Measurements from ENCODE around the gene BMP8B. TPM values are rescaled to one million over a fixed set of nuclear protein-coding genes. Genes with fewer than 3 reads are reported as not detected.

Gene BMP8B
- not detected in 2 replicates for total RNA-seq

GRCh38 chr1:39788758-39789570 is at the start of gene BMP8B:
Gene BMP8B (minus strand): TSS chr1:39788865. CDS start chr1:39788485, 380 bp downstream.

GRCh38 chr1:39771022-39771532 is 17.6 kb downstream of the BMP8B start, which contains the start of gene OXCT2:
Gene OXCT2 (minus strand): TSS chr1:39771348. CDS start chr1:39771255, 93 bp downstream.

GRCh38 chr1:39738622-39739366 is 49.9 kb downstream of the BMP8B start, which contains the start of gene PPIE:
Gene PPIE (plus strand): TSS chr1:39738882. CDS start chr1:39738901, 19 bp downstream.

Other genes starting within 250 kb of the BMP8B start
- gene PABPC4, start 212.1 kb downstream of the BMP8B start, total RNA-seq, result 196 and 233 TPM in 2 replicates
- gene HEYL, start 149.2 kb downstream of the BMP8B start, total RNA-seq, result 0.09 TPM in 1 of 2 replicates, not detected in the other
- not detected in 2 replicates for gene NT5C1A, start 116.8 kb downstream of the BMP8B start, total RNA-seq
- gene HPCAL4, start 97.4 kb downstream of the BMP8B start, total RNA-seq, result not detected in 2 replicates
- 38.9 and 41.5 TPM in 2 replicates for gene PPIE, start 50.0 kb downstream of the BMP8B start, total RNA-seq
- gene OXCT2, start 17.5 kb downstream of the BMP8B start, total RNA-seq, result 1.7 and 4.1 TPM in 2 replicates
- 26.3 and 35.0 TPM in 2 replicates for gene TRIT1, start 94.6 kb upstream of the BMP8B start, total RNA-seq
- 0.71 and 1.1 TPM in 2 replicates for gene MYCL, start 113.1 kb upstream of the BMP8B start, total RNA-seq
- gene MFSD2A, start 166.3 kb upstream of the BMP8B start, total RNA-seq, result 2.8 and 5.0 TPM in 2 replicates

Measured in smooth muscle cell of bladder (primary cell).